Mesothelial cell of epicardium (in vitro differentiated cells): ENCODE data around the gene UNC5A. TPM values are rescaled to one million over a fixed set of nuclear protein-coding genes. Genes with fewer than 3 reads are reported as not detected.

Experiments used
- DNase-seq, 2 experiments: peaks; one replicate each; pipeline ENCODE4 v3.0.0; 2021; ENCODE audit warnings: low spot score in 2 of 2; ENCODE audit not compliant: unreplicated experiment in 2 of 2
- H3K27ac Mint-ChIP-seq: 2 replicates; pipeline ENCODE4 v1.8.0; 2021; ENCODE audit warnings: mixed read lengths
- H3K27me3 Mint-ChIP-seq: 2 replicates; pipeline ENCODE4 v1.8.0; 2021; ENCODE audit warnings: low read depth, mixed read lengths
- H3K36me3 Mint-ChIP-seq: 2 replicates; pipeline ENCODE4 v1.8.0; 2021; ENCODE audit warnings: mixed read lengths
- H3K4me1 Mint-ChIP-seq: 2 replicates; pipeline ENCODE4 v1.8.0; 2021; ENCODE audit warnings: mixed read lengths
- H3K4me3 Mint-ChIP-seq: 2 replicates; pipeline ENCODE4 v1.8.0; 2021; ENCODE audit warnings: mild to moderate bottlenecking, moderate library complexity, mixed read lengths
- H3K9me3 Mint-ChIP-seq: 2 replicates; pipeline ENCODE4 v1.8.0; 2021; ENCODE audit warnings: mixed read lengths
- total RNA-seq: library from RNA; stranded (reverse); gene quantifications from 3 replicates; pipeline ENCODE4 v1.2.1, GENCODE V29; 2021
- TF ChIP-seq, protein P1 (sequence below): fragments of 200-600 bp; sonication (generic); IDR thresholded peaks from one replicate; pipeline ENCODE4 v1.5.0; 2021; ENCODE audit warnings: antibody characterized with exemption; ENCODE audit not compliant: unreplicated experiment

The UNC5A gene
- total RNA-seq, 1 donor from 2014 or later = not detected

DNA sequence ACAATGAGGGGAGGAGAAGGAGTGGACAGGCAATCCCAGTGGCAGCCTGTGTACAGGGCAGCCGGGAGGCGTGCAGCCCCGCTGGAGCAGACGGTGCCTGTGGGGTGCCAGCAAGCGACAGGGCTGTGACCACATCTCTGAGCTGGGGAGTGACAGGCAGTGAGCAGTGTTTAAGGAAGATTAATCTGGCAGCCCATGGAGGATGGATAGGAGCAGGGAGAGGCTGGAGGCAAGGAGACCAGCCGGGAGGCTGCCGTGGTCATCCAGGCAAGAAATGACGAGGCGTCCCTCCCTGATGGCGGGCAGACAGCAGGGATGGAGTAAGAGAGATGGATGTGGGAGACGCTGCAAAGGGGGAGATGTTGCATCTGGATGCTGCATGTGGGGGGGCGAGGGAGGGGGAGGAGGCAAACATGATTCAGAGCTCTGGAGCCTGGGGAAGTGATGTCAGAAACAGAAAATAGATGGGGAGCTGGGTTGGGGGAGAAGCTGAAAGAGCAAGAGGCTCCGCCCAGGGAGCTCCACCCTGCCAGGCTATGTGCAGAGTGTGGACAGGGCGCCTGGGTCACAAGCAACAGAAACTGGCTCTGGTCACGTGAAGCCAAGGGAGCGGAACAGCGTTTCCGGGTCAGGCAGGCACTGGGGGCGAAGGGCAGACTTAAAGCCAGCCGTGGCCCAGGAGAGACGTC lies 12.6 kb downstream of the UNC5A start:
- H3K4me3 Mint-ChIP-seq = no peak overlapping the region
- no peak for DNase-seq
- TF ChIP-seq, protein P1, sequence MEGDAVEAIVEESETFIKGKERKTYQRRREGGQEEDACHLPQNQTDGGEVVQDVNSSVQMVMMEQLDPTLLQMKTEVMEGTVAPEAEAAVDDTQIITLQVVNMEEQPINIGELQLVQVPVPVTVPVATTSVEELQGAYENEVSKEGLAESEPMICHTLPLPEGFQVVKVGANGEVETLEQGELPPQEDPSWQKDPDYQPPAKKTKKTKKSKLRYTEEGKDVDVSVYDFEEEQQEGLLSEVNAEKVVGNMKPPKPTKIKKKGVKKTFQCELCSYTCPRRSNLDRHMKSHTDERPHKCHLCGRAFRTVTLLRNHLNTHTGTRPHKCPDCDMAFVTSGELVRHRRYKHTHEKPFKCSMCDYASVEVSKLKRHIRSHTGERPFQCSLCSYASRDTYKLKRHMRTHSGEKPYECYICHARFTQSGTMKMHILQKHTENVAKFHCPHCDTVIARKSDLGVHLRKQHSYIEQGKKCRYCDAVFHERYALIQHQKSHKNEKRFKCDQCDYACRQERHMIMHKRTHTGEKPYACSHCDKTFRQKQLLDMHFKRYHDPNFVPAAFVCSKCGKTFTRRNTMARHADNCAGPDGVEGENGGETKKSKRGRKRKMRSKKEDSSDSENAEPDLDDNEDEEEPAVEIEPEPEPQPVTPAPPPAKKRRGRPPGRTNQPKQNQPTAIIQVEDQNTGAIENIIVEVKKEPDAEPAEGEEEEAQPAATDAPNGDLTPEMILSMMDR = no peak
- no peak overlapping the region for H3K27ac Mint-ChIP-seq
- H3K36me3 Mint-ChIP-seq = no peaks in the 10 kb centered on the region
- peaks cover 2% of the 10 kb centered on the region for H3K4me1 Mint-ChIP-seq
- peaks cover 83% of the 10 kb centered on the region for H3K27me3 Mint-ChIP-seq
- no peaks in the 10 kb centered on the region for H3K9me3 Mint-ChIP-seq

DNA sequence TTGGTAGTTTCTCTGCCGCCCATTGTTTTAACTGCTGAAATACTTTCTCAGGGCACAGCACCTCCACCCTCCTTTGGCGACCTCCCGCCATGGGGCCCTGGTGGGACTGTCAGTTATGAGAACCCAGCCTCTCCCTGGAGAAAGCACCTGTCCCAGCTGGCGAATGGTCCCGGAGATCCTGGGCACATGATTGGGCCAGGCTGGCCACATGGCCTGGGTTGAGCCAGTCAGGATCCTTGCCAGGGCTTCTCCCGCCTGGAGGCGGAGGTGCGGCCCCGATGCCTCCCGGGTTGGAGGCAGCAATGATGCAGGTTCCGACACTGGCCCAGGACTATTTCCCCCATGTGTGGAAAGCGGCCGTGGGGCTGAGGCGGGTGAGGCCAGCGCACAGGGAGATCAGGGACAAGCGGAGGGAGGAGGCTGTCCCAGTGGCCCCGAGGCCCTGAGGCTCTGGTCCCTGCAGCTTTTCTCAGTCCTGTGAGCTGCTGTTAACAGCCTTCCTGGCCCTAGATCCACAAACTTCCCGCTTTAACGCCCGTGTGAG lies 13.6 kb downstream of the UNC5A start:
- TF ChIP-seq, protein P1 = no peak
- H3K4me1 Mint-ChIP-seq = no peaks in the 10 kb centered on the region
- no peak overlapping the region for H3K4me3 Mint-ChIP-seq
- H3K36me3 Mint-ChIP-seq = no peaks in the 10 kb centered on the region
- H3K27me3 Mint-ChIP-seq = peaks cover 76% of the 10 kb centered on the region
- no peak overlapping the region for H3K27ac Mint-ChIP-seq
- DNase-seq = no peak
- H3K9me3 Mint-ChIP-seq = no peaks in the 10 kb centered on the region

DNA sequence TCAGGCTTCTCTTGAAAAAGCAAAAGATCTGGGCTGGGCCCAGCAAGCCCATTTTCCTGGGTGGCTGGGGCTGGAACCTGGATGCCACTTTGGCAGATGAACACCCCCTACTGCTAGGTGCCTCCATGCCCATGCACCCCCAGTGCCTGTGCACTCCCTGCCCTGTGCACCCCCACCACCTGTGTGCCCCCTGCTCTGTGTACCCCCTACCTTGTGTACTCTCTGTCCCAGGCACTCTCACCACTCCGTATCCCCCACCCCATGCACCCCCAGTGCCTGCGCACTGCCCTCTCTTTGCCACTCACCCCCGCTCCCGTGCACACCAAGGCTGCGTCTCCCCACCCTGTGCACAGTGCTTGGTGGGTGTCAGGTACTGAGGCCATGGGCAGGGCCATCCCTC lies 14.2 kb downstream of the UNC5A start:
- Mint-ChIP-seq H3K4me1 (no peaks in the 10 kb centered on the region), H3K27ac (no peak overlapping the region)

DNA sequence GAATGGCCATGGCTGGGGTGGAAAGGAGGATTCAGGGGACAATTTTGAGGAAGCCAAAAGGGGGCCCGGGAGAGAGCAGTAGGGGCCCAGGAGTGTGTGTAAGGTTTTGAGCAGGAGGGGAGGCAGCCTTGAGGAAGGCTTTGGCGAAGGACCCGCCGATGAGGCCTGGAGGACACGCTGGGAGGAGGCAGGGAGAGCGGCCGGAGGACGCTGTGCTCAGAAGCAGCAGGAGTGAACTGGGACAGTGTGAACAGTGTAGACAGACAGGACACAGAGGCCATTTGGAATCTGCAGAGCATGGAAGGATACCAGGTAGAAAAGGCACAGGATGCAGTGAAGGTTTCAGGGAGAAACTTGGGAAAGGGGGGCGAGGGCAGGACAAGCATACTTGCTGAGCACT lies 14.9 kb downstream of the UNC5A start:
- H3K27me3 Mint-ChIP-seq = peaks cover 64% of the 10 kb centered on the region
- no peaks in the 10 kb centered on the region for H3K4me1 Mint-ChIP-seq
- H3K4me3 Mint-ChIP-seq = no peak overlapping the region
- H3K27ac Mint-ChIP-seq = no peak overlapping the region
- H3K36me3 Mint-ChIP-seq = no peaks in the 10 kb centered on the region
- TF ChIP-seq, protein P1 = no peak
- DNase-seq = no peak
- no peaks in the 10 kb centered on the region for H3K9me3 Mint-ChIP-seq

More for the DNA sequence above, 14.2 kb downstream of the UNC5A start:
- Mint-ChIP-seq H3K27me3 (peaks cover 69% of the 10 kb centered on the region), H3K4me3 (no peak overlapping the region), H3K9me3 (no peaks in the 10 kb centered on the region), H3K36me3 (no peaks in the 10 kb centered on the region)
- no peak for DNase-seq
- TF ChIP-seq, protein P1 = no peak

DNA sequence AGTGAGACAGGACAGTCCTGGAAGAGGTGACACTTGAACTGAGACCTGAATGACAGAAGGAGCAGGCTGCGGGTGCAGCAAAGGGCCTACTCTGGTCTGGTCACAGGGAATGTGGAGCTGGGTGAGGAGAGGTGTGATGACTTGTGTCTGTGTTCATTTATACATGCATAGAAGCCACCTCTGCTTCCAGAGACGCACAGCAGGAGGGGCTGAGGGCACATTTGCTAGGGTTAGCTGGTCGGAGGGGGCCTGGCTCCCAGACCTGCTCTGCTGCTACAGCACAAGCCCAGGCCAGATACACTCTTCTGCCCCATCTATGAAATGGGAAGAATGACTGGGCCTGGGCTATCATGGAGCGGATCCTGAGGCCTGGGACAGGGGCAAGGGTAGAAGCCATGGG lies 15.6 kb downstream of the UNC5A start:
- DNase-seq = no peak
- no peaks in the 10 kb centered on the region for H3K36me3 Mint-ChIP-seq
- peaks cover 57% of the 10 kb centered on the region for H3K27me3 Mint-ChIP-seq
- TF ChIP-seq, protein P1 = no peak
- no peak overlapping the region for H3K4me3 Mint-ChIP-seq
- no peaks in the 10 kb centered on the region for H3K9me3 Mint-ChIP-seq
- H3K27ac Mint-ChIP-seq = no peak overlapping the region
- no peaks in the 10 kb centered on the region for H3K4me1 Mint-ChIP-seq
